Adrenal gland (tissue), 5 donors: ENCODE data around the gene STEAP3.

ENCODE experiments used
- POLR2A ChIP-seq, 2 donors: fragments of 450-650 bp; IDR thresholded peaks; one replicate each; pipeline ENCODE4 v1.6.1; 2017; ENCODE audit warnings: antibody characterized with exemption in 2 of 2, mild to moderate bottlenecking in 2 of 2, moderate library complexity in 1 of 2
- TF ChIP-seq, protein P1 (sequence below), 6 experiments: fragments of 450-650 bp in 4 of 6; fragments of 200-600 bp in 2 of 6; sonication (generic) in 1 of 6; IDR thresholded peaks; 1 replicate in 5 of 6; 2 replicates in 1 of 6; pipeline versions ENCODE4 v1.5.1 to v1.8.0; 2016 to 2021; ENCODE audit warnings: antibody characterized with exemption in 6 of 6, mild to moderate bottlenecking in 2 of 6, moderate library complexity in 1 of 6
- donor health status: DM: no; HTN: no; CAD: no.

DNA sequence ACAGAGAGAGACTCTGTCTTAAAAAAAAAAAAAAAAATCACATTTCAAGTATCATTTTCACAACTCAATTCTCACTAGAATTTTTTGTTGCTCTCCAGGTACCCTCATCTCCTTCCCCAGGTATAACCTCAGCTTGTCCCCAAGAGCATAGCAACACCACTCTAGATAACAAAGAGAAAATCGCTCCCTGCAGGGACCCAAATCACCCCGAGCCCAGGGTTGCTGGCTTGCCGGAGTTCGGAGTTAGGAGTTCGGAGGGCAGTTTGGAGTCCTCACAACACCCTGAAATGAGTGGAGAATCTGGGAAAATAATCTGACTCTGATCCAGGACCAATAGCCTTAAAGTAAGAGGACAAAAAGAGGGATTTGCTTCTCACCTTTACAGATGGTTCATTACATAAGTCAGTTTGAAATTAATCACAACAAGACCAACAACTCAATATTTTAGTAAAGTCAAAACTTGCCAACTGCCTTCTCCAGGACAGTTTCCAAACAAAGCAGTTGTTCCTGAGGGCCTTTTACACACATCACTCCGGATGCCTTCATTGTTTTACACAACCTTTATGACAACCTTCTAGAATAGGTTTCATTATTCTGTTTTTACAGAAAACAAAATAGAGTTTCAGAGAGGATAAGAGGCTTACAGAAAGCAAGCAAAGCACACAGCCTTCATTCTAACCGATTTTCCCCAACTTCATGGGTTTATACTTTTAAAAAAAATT is 83.9 kb downstream of the STEAP3 start:
- TF ChIP-seq POLR2A (IDR thresholded peaks at IDR 0.05) = no peak
- TF ChIP-seq, protein P1, sequence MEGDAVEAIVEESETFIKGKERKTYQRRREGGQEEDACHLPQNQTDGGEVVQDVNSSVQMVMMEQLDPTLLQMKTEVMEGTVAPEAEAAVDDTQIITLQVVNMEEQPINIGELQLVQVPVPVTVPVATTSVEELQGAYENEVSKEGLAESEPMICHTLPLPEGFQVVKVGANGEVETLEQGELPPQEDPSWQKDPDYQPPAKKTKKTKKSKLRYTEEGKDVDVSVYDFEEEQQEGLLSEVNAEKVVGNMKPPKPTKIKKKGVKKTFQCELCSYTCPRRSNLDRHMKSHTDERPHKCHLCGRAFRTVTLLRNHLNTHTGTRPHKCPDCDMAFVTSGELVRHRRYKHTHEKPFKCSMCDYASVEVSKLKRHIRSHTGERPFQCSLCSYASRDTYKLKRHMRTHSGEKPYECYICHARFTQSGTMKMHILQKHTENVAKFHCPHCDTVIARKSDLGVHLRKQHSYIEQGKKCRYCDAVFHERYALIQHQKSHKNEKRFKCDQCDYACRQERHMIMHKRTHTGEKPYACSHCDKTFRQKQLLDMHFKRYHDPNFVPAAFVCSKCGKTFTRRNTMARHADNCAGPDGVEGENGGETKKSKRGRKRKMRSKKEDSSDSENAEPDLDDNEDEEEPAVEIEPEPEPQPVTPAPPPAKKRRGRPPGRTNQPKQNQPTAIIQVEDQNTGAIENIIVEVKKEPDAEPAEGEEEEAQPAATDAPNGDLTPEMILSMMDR (IDR thresholded peaks at IDR 0.05) = no peak
